GM12875 (cell line): ENCODE data around the gene TMEM168.

Source experiments
- H3K4me3 ChIP-seq: one replicate; pipeline ENCODE4 v1.5.1; 2011; ENCODE audit warnings: low read depth, low read length, control low read depth
- TF ChIP-seq, protein P1 (sequence below): IDR thresholded peaks from 2 replicates; pipeline ENCODE4 v1.5.1; 2011; ENCODE audit warnings: low read depth, mild to moderate bottlenecking, control low read depth, inconsistent platforms, low read length, moderate library complexity, borderline replicate concordance; ENCODE audit not compliant: insufficient read depth

Gene TMEM168

GRCh38 chr7:112781110-112781509 lies 9.1 kb downstream of the TMEM168 start:
- TF ChIP-seq, protein P1, sequence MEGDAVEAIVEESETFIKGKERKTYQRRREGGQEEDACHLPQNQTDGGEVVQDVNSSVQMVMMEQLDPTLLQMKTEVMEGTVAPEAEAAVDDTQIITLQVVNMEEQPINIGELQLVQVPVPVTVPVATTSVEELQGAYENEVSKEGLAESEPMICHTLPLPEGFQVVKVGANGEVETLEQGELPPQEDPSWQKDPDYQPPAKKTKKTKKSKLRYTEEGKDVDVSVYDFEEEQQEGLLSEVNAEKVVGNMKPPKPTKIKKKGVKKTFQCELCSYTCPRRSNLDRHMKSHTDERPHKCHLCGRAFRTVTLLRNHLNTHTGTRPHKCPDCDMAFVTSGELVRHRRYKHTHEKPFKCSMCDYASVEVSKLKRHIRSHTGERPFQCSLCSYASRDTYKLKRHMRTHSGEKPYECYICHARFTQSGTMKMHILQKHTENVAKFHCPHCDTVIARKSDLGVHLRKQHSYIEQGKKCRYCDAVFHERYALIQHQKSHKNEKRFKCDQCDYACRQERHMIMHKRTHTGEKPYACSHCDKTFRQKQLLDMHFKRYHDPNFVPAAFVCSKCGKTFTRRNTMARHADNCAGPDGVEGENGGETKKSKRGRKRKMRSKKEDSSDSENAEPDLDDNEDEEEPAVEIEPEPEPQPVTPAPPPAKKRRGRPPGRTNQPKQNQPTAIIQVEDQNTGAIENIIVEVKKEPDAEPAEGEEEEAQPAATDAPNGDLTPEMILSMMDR, result no peak
- no peak overlapping the region for H3K4me3 ChIP-seq

DNA sequence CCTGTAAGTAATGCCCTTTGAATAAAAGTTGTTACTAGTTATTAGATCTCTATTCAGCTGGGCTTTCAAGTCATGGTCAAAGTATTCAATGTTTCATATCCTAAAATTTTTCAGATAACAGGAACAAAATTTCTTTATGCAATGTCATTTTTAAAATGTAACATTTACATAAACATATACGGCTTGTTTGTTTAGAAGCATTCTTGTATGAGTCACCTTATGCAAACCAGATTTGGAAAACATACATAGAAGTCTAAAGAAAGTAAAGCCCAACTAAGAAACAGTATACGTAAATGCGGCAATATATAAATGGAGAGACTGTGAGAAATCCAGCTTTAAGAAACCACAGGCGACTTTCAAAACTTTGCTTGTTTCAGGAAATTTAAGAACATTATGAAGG lies 10.5 kb downstream of the TMEM168 start:
- no peak overlapping the region for H3K4me3 ChIP-seq
- TF ChIP-seq, protein P1, result no peak

DNA sequence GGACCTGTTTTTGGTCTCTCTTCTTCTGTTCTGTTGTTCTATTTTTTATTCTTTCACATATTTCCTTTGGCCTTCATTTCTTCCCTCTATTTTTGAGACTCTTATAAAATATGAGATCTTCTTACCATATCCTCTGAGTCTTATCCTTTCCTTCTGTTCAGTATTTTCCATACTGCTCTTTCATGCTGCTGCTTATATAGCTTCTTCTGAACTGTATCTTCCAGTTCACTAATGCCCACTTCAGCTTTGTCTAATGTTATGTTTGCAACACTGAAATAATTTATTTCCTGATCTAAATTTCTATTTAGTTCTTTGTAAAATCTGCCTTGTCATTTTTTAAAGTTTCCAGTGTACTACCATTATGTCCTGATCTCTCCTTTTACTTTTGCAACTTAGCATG lies 12.8 kb downstream of the TMEM168 start:
- no peak overlapping the region for H3K4me3 ChIP-seq
- TF ChIP-seq, protein P1, result no peak

DNA sequence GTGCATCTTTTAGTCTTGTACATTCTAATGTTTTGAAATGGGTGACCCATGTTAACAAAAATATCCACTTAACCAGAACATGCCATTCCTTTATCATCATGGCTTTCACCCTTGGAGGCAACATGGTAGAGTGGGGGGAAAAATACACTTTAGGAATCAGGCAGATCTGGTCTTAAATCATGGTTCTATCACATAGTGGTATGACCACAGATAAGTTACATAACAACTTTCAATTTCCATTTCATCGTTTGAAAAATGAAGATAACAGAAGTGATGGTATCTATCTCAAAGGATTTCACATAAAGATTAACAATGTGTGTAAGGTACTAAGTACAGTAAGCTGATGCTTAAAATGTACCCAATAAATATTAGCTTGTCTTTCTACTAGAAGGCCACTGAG lies 19.0 kb downstream of the TMEM168 start:
- TF ChIP-seq, protein P1, result no peak
- H3K4me3 ChIP-seq, result no peak overlapping the region

- TF ChIP-seq, protein P1, result no peak
- H3K4me3 ChIP-seq, result no peak overlapping the region
Observed at GRCh38 chr7:112770051-112770450, 20.1 kb downstream of the TMEM168 start.

DNA sequence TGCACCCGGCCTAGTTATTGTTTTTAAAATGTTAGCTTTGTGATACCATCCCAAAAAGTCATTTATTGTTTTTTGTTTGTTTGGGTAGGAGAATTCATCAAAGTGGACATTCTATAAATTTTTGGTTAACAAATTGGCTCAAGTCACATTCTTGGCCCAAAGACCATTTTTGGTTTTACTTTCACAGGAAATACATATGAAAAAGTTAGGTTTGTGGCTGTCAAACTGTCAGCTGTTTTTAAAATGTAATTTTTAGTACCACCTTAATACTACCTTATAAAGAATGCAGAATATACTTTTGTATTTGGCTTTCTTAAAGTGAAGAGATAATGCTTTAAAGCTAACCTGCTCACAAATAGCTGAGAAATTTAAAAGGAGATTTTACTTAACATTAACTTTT lies 25.1 kb downstream of the TMEM168 start:
- TF ChIP-seq, protein P1, result no peak
- H3K4me3 ChIP-seq, result no peak overlapping the region

DNA sequence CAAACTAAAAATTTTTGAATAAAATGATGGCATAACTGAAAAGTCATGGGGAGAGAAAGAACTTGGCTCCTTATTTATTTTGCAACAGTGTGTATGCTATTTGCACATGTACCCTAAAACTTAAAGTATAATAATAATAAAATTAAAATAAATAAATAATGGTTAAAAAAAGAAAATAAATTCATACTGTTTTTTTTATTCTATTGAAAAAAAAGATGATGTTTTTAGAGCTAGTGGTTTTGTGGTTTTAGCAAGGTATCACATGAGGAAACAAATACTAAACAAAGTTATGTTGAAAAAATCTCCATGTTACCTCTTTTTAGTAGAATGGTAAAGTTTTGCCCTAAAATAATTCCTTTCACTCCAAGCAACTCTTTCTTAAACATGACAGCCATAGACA lies 26.2 kb downstream of the TMEM168 start:
- TF ChIP-seq, protein P1, result no peak

More for the DNA sequence above, 26.2 kb downstream of the TMEM168 start:
- no peak overlapping the region for H3K4me3 ChIP-seq
